Activated naive CD4-positive, alpha-beta T cell treated with Interleukin-2 at 50 U/mL for 16 hours (primary cell): ENCODE measurements around the gene STRA8.
A peak's percentile ranks its signal among the peaks of the same experiment; 100 is the strongest.

Experiments
- DNase-seq: peaks from one replicate; pipeline ENCODE4 v3.0.0-alpha.2; 2020

STRA8 gene

GRCh38 chr7:135271255-135271615 is 37.6 kb downstream of the STRA8 start:
- DNase-seq = no peak

GRCh38 chr7:135272303-135272702 is 38.7 kb downstream of the STRA8 start:
- no peak for DNase-seq

GRCh38 chr7:135273581-135273980 is 39.9 kb downstream of the STRA8 start:
- no peak for DNase-seq

- peak; percentile 76 for DNase-seq
These were observed 41.0 kb downstream of the STRA8 start for GRCh38 chr7:135274495-135275268.

GRCh38 chr7:135275971-135276580 is 42.4 kb downstream of the STRA8 start:
- DNase-seq = no peak

GRCh38 chr7:135277161-135277560 is 43.5 kb downstream of the STRA8 start:
- no peak for DNase-seq

GRCh38 chr7:135281363-135281949 is 47.8 kb downstream of the STRA8 start:
- peak; percentile 73 for DNase-seq

- peak; percentile 3 for DNase-seq
These were observed 49.1 kb downstream of the STRA8 start for GRCh38 chr7:135282561-135283254.

- DNase-seq = no peak
These were observed 50.5 kb downstream of the STRA8 start for GRCh38 chr7:135283959-135284638.

- no peak for DNase-seq
These were observed 52.1 kb downstream of the STRA8 start for GRCh38 chr7:135285547-135286233.

- DNase-seq = no peak
These were observed 53.2 kb downstream of the STRA8 start for GRCh38 chr7:135286876-135287275.

- no peak for DNase-seq
These were observed 57.0 kb downstream of the STRA8 start for GRCh38 chr7:135290594-135290993.

GRCh38 chr7:135291809-135292253 is 58.2 kb downstream of the STRA8 start:
- no peak for DNase-seq

- no peak for DNase-seq
These were observed 65.6 kb downstream of the STRA8 start for GRCh38 chr7:135299235-135299634.

GRCh38 chr7:135300913-135301765 is 67.5 kb downstream of the STRA8 start:
- DNase-seq = no peak
